ENCODE results near the gene TMEM238L.

Gene TMEM238L

GRCh38 chr17:10756619-10757018 lies 47.3 kb downstream of the TMEM238L start:
- H4K20me1 ChIP-seq (ENCODE audit: control insufficient read depth, insufficient read depth, low read depth, low read length) = no peaks in the 10 kb centered on the region
- TF ChIP-seq CTCF (IDR thresholded peaks at IDR 0.05; ENCODE audit: low read depth, low read length, poor library complexity, severe bottlenecking) = no peak
- TF ChIP-seq EZH2phosphoT487 (IDR thresholded peaks at IDR 0.05; ENCODE audit: borderline replicate concordance, low read length) = no peak
- no peaks in the 10 kb centered on the region for H3K79me2 ChIP-seq (ENCODE audit: control insufficient read depth, low read length)
- no peaks in the 10 kb centered on the region for H3K9me2 ChIP-seq (replicated peaks; ENCODE audit: control insufficient read depth, low read length)
- no peaks in the 10 kb centered on the region for H3K9me3 ChIP-seq (ENCODE audit: control insufficient read depth, insufficient read depth, low read length)
- H3F3A ChIP-seq (ENCODE audit: control insufficient read depth, insufficient read depth) = no peaks in the 10 kb centered on the region
- H3K4me1 ChIP-seq (ENCODE audit: control insufficient read depth, low read length) = no peaks in the 10 kb centered on the region
- no peaks in the 10 kb centered on the region for H3K36me3 ChIP-seq (ENCODE audit: control insufficient read depth, low read length)
- H3K27me3 ChIP-seq (ENCODE audit: control insufficient read depth, low read length) = no peaks in the 10 kb centered on the region
- H3K27ac ChIP-seq (ENCODE audit: low read depth, low read length) = no peak overlapping the region
- H3K4me3 ChIP-seq (ENCODE audit: low read length) = no peak overlapping the region
- no peak overlapping the region for H3K4me2 ChIP-seq (ENCODE audit: low read length)

GRCh38 chr17:10756185-10756584 lies 47.7 kb downstream of the TMEM238L start:
- H3K4me2 ChIP-seq (ENCODE audit: low read length) = no peak overlapping the region
- H3K79me2 ChIP-seq (ENCODE audit: control insufficient read depth, low read length) = no peaks in the 10 kb centered on the region
- no peaks in the 10 kb centered on the region for H3K4me1 ChIP-seq (ENCODE audit: control insufficient read depth, low read length)
- H3K4me3 ChIP-seq (ENCODE audit: low read length) = no peak overlapping the region
- no peak for TF ChIP-seq CTCF (IDR thresholded peaks at IDR 0.05; ENCODE audit: low read depth, low read length, poor library complexity, severe bottlenecking)
- TF ChIP-seq EZH2phosphoT487 (IDR thresholded peaks at IDR 0.05; ENCODE audit: borderline replicate concordance, low read length) = no peak
- no peaks in the 10 kb centered on the region for H3K36me3 ChIP-seq (ENCODE audit: control insufficient read depth, low read length)
- H3K27ac ChIP-seq (ENCODE audit: low read depth, low read length) = no peak overlapping the region
- no peaks in the 10 kb centered on the region for H4K20me1 ChIP-seq (ENCODE audit: control insufficient read depth, insufficient read depth, low read depth, low read length)
- no peaks in the 10 kb centered on the region for H3F3A ChIP-seq (ENCODE audit: control insufficient read depth, insufficient read depth)
- no peaks in the 10 kb centered on the region for H3K9me3 ChIP-seq (ENCODE audit: control insufficient read depth, insufficient read depth, low read length)
- H3K9me2 ChIP-seq (replicated peaks; ENCODE audit: control insufficient read depth, low read length) = no peaks in the 10 kb centered on the region
- H3K27me3 ChIP-seq (ENCODE audit: control insufficient read depth, low read length) = no peaks in the 10 kb centered on the region

GRCh38 chr17:10755592-10756127 lies 48.2 kb downstream of the TMEM238L start:
- Histone ChIP-seq H4K20me1 (ENCODE audit: control insufficient read depth, insufficient read depth, low read depth, low read length) (no peaks in the 10 kb centered on the region), H3K4me1 (ENCODE audit: control insufficient read depth, low read length) (no peaks in the 10 kb centered on the region), H3K36me3 (ENCODE audit: control insufficient read depth, low read length) (no peaks in the 10 kb centered on the region), H3K4me3 (ENCODE audit: low read length) (no peak overlapping the region), H3K27me3 (ENCODE audit: control insufficient read depth, low read length) (no peaks in the 10 kb centered on the region), H3K79me2 (ENCODE audit: control insufficient read depth, low read length) (no peaks in the 10 kb centered on the region), H3K9me3 (ENCODE audit: control insufficient read depth, insufficient read depth, low read length) (no peaks in the 10 kb centered on the region), H3K4me2 (ENCODE audit: low read length) (no peak overlapping the region), H3K27ac (ENCODE audit: low read depth, low read length) (no peak overlapping the region), H3K9me2 (replicated peaks; ENCODE audit: control insufficient read depth, low read length) (no peaks in the 10 kb centered on the region), H3F3A (ENCODE audit: control insufficient read depth, insufficient read depth) (no peaks in the 10 kb centered on the region)
- TF ChIP-seq EZH2phosphoT487 (IDR thresholded peaks at IDR 0.05; ENCODE audit: borderline replicate concordance, low read length) (no peak), CTCF (IDR thresholded peaks at IDR 0.05; ENCODE audit: low read depth, low read length, poor library complexity, severe bottlenecking) (no peak)

All from DOHH2 (cell line).